GM12875 (cell line): ENCODE measurements around the gene SMURF1.

ENCODE experiments used
- H3K4me3 ChIP-seq: one replicate; pipeline ENCODE4 v1.5.1; 2011; ENCODE audit warnings: low read depth, low read length, control low read depth
- TF ChIP-seq, protein P1 (sequence below): IDR thresholded peaks from 2 replicates; pipeline ENCODE4 v1.5.1; 2011; ENCODE audit warnings: low read depth, mild to moderate bottlenecking, control low read depth, inconsistent platforms, low read length, moderate library complexity, borderline replicate concordance; ENCODE audit not compliant: insufficient read depth

SMURF1 gene

DNA sequence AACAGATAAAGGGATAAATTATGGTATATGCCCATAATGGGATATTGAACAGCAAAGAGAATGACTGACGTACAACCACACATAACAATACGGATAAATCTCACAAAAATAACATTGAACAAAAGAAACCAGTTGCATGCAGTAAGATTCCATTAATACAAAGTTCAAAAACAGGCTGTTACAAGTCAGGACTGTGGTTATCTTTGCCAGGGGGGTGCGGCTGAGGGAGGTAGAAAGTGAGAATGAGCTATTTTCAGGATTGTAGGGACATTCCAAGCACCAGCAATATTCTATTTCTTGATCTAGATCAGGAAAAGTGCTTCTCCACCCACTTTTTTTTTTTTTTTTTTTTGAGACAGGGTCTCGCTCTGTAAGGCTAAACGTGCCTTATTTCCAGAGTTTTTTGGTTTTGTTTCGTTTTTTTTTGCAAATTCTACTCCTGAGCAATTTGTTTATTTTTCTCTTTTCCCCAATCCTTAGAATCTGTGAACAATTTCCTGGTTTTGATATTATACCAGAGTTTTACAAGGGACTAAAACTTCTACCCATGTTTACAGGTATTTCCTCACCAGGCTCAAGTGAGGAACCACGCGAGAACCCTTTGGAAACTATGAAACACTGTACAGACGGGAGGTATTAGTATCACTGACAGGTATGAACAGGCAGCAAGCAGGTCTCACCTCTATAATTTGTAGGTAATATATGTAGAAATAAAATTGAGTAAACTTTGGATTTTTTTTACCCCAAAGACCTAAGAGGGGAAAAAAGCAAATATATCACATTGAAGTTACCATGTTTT, 9.9 kb downstream of the SMURF1 start:
- TF ChIP-seq, protein P1, sequence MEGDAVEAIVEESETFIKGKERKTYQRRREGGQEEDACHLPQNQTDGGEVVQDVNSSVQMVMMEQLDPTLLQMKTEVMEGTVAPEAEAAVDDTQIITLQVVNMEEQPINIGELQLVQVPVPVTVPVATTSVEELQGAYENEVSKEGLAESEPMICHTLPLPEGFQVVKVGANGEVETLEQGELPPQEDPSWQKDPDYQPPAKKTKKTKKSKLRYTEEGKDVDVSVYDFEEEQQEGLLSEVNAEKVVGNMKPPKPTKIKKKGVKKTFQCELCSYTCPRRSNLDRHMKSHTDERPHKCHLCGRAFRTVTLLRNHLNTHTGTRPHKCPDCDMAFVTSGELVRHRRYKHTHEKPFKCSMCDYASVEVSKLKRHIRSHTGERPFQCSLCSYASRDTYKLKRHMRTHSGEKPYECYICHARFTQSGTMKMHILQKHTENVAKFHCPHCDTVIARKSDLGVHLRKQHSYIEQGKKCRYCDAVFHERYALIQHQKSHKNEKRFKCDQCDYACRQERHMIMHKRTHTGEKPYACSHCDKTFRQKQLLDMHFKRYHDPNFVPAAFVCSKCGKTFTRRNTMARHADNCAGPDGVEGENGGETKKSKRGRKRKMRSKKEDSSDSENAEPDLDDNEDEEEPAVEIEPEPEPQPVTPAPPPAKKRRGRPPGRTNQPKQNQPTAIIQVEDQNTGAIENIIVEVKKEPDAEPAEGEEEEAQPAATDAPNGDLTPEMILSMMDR, result no peak
- no peak overlapping the region for H3K4me3 ChIP-seq

DNA sequence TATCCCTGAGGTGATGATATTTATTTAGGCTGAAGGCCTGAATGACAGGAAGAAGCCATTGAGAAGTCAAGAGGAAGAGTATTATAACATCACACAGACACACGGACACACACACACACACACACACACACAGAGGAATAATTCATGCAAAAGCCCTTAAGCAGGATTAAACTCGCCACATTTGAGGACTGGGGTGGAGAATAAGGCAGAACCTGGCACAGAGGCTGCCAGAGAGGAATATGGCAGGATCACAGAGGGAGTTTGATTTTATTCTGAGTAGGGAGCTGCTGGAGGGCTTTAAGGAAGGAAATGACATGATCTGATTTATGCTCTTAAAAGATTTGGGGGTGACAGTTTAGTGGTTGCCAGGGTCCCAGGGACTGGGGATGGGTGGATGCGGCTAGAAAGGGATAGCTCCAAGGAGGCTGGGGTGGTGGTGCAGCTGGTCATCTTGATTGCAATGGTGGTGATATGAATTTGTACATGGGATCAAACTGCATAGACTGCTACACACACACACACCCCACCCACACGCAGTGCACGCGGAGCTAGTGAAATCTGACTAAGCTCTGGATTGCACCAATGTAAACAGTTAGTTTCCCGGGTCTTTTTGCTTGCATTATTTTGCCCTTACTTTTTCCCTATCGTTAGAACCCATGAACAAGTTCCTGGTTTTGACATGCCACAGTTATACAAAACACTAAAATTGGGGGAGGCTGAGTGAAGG, 11.2 kb downstream of the SMURF1 start:
- H3K4me3 ChIP-seq, result no peak overlapping the region
- TF ChIP-seq, protein P1, result no peak

DNA sequence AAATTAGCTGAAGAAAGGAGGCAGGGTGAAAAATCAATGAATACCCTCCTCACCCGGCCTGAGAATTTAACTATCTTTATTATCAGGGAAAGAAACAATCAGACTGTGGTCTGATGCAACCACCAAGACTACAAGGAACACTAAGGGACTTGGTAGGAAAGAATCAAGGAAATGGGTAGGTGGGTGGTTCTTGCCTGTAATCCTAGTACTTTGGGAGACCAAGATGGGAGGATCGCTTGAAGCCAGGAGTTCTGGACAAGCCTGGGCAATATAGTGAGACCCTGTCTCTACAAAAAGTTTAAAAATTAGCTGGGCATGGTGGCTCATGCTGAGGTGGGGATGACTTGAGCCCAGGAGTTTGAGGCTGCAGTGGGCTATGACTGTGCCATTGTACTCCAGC, 12.6 kb downstream of the SMURF1 start:
- TF ChIP-seq, protein P1, result no peak

DNA sequence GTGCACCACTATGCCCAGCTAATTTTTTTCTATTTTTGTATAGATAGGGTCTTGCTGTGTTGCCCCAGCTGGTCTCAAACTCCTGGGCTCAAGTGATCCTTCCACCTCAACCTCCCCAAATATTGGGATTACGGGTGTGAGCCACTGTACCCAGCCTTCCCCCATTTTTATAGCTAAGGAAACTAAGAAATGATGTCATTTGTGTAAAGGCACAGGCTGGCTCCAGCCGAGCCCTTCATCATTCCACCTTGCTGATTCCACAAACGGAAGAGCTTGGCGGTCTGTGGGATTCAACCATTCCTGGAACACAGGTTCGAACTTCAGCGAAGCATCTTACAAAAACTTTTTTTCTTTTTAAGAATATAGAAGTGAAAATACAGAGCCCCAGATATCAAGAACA, 14.4 kb downstream of the SMURF1 start:
- TF ChIP-seq, protein P1, result no peak

More for the DNA sequence above, 12.6 kb downstream of the SMURF1 start:
- H3K4me3 ChIP-seq, result no peak overlapping the region

DNA sequence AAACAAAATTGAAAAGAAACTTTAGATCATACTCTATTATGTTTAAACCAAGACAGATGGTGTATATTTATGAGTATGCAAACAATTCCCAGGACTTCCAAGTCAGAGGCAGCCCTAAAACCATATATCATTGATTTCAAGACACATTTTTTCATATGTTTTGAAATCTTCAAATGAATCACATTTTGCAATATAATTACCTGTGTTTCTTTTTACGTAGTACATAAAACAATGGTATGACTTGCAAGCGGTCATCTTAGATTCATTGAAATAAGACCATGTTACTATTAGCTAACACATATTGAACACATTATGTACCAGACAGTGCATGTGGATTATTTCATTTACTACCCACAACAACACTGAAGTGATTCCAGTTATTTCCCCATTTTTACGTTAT, 14.9 kb downstream of the SMURF1 start:
- TF ChIP-seq, protein P1, result no peak
- H3K4me3 ChIP-seq, result no peak overlapping the region

More for the DNA sequence above, 14.4 kb downstream of the SMURF1 start:
- H3K4me3 ChIP-seq, result no peak overlapping the region

DNA sequence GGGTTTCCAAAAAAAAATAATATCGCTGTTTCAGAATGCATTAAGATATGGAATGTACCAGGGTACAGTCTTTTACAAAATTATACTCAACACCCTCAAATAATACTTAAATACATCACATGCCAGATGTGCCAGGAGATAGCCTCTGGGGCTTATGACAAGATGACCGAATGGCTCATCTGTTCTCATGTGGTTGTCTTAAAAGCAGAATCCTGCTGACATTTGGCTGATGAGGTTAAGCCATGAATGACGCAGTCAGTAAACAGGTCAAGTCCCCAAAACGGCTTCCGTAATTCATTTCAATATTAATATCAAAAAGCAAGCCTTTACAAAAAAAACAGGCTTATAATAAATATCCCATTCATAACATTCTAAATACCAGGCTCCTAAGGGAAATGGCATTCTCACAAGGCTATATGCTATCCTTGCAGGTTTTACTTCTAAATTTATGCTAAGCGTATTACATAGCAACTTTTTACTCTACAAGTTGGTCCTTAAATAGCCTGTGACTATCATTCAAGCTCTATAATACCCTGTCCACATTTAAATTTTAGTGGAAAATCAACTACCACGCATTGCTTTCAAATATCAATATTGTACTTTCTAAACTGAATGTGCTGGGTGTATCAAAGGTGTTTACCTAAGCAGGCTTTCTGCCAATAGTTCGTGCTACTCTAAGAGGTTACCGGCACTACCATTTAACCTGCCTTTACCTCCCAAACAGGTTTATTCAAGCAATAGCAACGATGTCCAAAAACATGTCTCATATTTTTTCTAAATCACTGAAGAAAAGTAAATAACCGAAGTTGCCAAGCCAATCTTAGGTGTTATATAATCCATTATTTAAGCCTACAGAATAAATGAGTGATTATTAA, 15.6 kb downstream of the SMURF1 start:
- TF ChIP-seq, protein P1, result no peak
- no peak overlapping the region for H3K4me3 ChIP-seq
